Neural crest cell (in vitro differentiated cells): Measurements from ENCODE around the gene OSCP1. TPM values are rescaled to one million over a fixed set of nuclear protein-coding genes. Genes with fewer than 3 reads are reported as not detected.

Experiments
- DNase-seq: peaks from one replicate; pipeline ENCODE4 v3.0.0; 2021; ENCODE audit warnings: low read depth, mixed read lengths, low spot score
- H3K27ac Mint-ChIP-seq: one replicate; pipeline ENCODE4 v1.8.0; 2021; ENCODE audit warnings: mild to moderate bottlenecking, mixed read lengths; ENCODE audit not compliant: unreplicated experiment
- H3K27me3 Mint-ChIP-seq: 2 replicates; pipeline ENCODE4 v1.8.0; 2021; ENCODE audit warnings: low read depth, mild to moderate bottlenecking, mixed read lengths
- H3K36me3 Mint-ChIP-seq: 2 replicates; pipeline ENCODE4 v1.8.0; 2021; ENCODE audit warnings: low read depth, mild to moderate bottlenecking, mixed read lengths
- H3K4me1 Mint-ChIP-seq: 2 replicates; pipeline ENCODE4 v1.8.0; 2021; ENCODE audit warnings: mixed read lengths
- H3K4me3 Mint-ChIP-seq: one replicate; pipeline ENCODE4 v1.8.0; 2021; ENCODE audit warnings: mild to moderate bottlenecking, mixed read lengths
- H3K9me3 Mint-ChIP-seq: 2 replicates; pipeline ENCODE4 v1.8.0; 2021; ENCODE audit warnings: mixed read lengths
- CTCF ChIP-seq: fragments of 200-600 bp; sonication (generic); conservative IDR thresholded peaks from 2 replicates; pipeline ENCODE4 v1.5.0; 2021; ENCODE audit warnings: antibody characterized with exemption, mild to moderate bottlenecking
- total RNA-seq: library from RNA; stranded (reverse); gene quantifications from 2 replicates; pipeline ENCODE4 v1.2.1, GENCODE V29; 2021

Gene OSCP1
- total RNA-seq, 1 donor from 2014 or later, result 10.5 TPM

- Mint-ChIP-seq H3K4me1 (peaks cover 33% of the 10 kb centered on the region), H3K9me3 (no peaks in the 10 kb centered on the region), H3K27me3 (no peaks in the 10 kb centered on the region), H3K27ac (no peak overlapping the region), H3K4me3 (peak overlapping the region; percentile 53), H3K36me3 (no peaks in the 10 kb centered on the region)
- DNase-seq, result no peak
- no peak for TF ChIP-seq CTCF
These were observed 17.6 kb upstream of the OSCP1 start for GRCh38 chr1:36467700-36468455.

- Mint-ChIP-seq H3K4me3 (no peak overlapping the region), H3K27ac (no peak overlapping the region), H3K4me1 (peaks cover 32% of the 10 kb centered on the region), H3K27me3 (no peaks in the 10 kb centered on the region), H3K36me3 (peaks cover 4% of the 10 kb centered on the region), H3K9me3 (no peaks in the 10 kb centered on the region)
- no peak for DNase-seq
- TF ChIP-seq CTCF, result no peak
These were observed 16.8 kb upstream of the OSCP1 start for GRCh38 chr1:36467027-36467410.

- Mint-ChIP-seq H3K27me3 (no peaks in the 10 kb centered on the region), H3K4me1 (peaks cover 32% of the 10 kb centered on the region), H3K27ac (peak overlapping the region; percentile 50)
These were observed 16.2 kb upstream of the OSCP1 start for GRCh38 chr1:36466370-36467026.

GRCh38 chr1:36465731-36466369 is 15.6 kb upstream of the OSCP1 start:
- H3K27ac Mint-ChIP-seq, result peak overlapping the region; percentile 100
- H3K36me3 Mint-ChIP-seq, result peaks cover 7% of the 10 kb centered on the region
- DNase-seq, result no peak
- no peaks in the 10 kb centered on the region for H3K27me3 Mint-ChIP-seq
- no peaks in the 10 kb centered on the region for H3K9me3 Mint-ChIP-seq
- peak overlapping the region; percentile 99 for H3K4me3 Mint-ChIP-seq
- TF ChIP-seq CTCF, result no peak
- H3K4me1 Mint-ChIP-seq, result peaks cover 35% of the 10 kb centered on the region

More at GRCh38 chr1:36466370-36467026, 16.2 kb upstream of the OSCP1 start:
- H3K9me3 Mint-ChIP-seq, result no peaks in the 10 kb centered on the region
- H3K36me3 Mint-ChIP-seq, result peaks cover 4% of the 10 kb centered on the region
- TF ChIP-seq CTCF, result no peak
- no peak for DNase-seq
- H3K4me3 Mint-ChIP-seq, result peak overlapping the region; percentile 57

GRCh38 chr1:36464605-36465393 is 14.5 kb upstream of the OSCP1 start:
- peaks cover 35% of the 10 kb centered on the region for H3K4me1 Mint-ChIP-seq
- H3K4me3 Mint-ChIP-seq, result peak overlapping the region; percentile 99
- H3K9me3 Mint-ChIP-seq, result no peaks in the 10 kb centered on the region
- no peak for TF ChIP-seq CTCF
- DNase-seq, result no peak
- H3K36me3 Mint-ChIP-seq, result peaks cover 7% of the 10 kb centered on the region
- peak overlapping the region; percentile 100 for H3K27ac Mint-ChIP-seq
- H3K27me3 Mint-ChIP-seq, result no peaks in the 10 kb centered on the region
